ACHN (cell line): ENCODE results near the gene TAMALIN.

Experiments
- DNase-seq: peaks from one replicate; pipeline ENCODE4 v3.0.0-alpha.2; 2015
- in situ Hi-C: cut with HindIII; loops from 2 replicates; pipeline ENCODE4 v1.10.0; 2017; ENCODE audit warnings: low sequenced_read_pairs, low pct_ligation_motif_present, low pct_unique_long_range_greater_than_20kb

The TAMALIN gene

DNA sequence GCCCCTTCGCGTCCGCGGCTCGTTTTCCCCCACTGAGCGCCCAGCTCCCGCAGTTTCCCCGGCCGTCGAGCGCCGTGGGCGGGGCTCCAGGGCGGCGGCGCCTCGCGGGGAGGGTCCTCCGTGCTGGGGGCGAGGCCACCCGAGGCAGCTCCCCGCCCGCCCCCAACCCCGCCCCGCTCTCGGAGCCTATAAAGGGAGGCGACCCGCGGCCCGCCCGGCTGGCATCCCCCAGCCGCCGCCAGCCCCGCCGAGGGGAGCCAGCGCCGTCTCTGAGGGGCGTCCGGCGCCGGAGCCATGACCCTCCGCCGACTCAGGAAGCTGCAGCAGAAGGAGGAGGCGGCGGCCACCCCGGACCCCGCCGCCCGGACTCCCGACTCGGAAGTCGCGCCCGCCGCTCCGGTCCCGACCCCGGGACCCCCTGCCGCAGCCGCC, at the start of gene TAMALIN:
Gene TAMALIN, plus strand, starts transcription at position 221 of the 432 bp plus-strand sequence. Its CDS starts 74 bp downstream, at position 295.
- peak; percentile 62 for DNase-seq
- in situ Hi-C loops: no loop called here

DNA sequence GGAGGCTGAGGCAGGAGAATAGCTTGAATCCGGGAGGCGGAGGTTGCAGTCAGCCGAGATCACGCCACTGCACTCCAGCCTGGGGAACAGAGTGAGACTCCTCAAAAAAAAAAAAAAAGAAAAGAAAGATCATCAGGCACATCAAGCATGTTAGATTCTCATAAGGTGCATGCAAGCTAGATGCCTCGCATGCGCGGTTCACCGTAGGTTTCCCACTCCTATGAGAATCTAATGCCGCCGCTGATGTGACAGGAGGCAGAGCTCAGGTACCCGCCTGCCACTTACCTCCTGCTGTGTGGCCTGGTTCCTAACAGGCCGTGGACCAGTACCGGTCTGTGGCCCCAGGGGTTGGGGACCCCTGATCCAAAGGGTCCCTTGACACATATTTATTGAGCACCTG, 48.2 kb upstream of the TAMALIN start:
- no peak for DNase-seq
- in situ Hi-C loops: no loop called here

GRCh38 chr12:51959211-51959610, 47.5 kb upstream of the TAMALIN start:
- in situ Hi-C loops: no loop called here
- no peak for DNase-seq

- no peak for DNase-seq
- in situ Hi-C loops: no loop called here
Measured at GRCh38 chr12:51959921-51960320, 46.8 kb upstream of the TAMALIN start.

- in situ Hi-C loops: no loop called here
Measured at GRCh38 chr12:51960488-51960887, 46.3 kb upstream of the TAMALIN start.

DNA sequence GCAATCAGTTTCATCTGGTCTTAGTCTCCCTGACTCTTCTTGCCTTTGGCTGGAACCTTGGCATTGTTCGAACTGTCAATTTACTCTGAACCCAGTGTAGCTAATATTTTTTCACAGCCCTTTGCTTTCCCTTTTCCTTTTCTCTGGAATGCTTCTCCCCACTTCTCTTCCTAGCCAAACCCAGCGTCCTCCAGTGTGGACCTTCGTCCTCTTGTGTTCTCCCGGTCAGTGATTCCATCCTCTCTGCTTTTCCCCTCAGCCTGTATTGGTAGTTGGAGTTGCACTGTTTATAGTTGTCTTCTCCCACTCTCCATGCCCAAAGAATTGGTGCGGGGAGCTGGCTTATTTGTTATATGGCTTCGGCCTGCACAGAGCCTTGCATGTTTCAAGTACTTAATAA, 45.9 kb upstream of the TAMALIN start:
- DNase-seq: no peak
- in situ Hi-C loops: no loop called here

More at GRCh38 chr12:51960488-51960887, 46.3 kb upstream of the TAMALIN start:
- DNase-seq: no peak

GRCh38 chr12:51961834-51962233, 44.9 kb upstream of the TAMALIN start:
- DNase-seq: no peak
- in situ Hi-C loops: no loop called here

- DNase-seq: no peak
- in situ Hi-C loops: no loop called here
Measured at GRCh38 chr12:51962737-51963136, 44.0 kb upstream of the TAMALIN start.

DNA sequence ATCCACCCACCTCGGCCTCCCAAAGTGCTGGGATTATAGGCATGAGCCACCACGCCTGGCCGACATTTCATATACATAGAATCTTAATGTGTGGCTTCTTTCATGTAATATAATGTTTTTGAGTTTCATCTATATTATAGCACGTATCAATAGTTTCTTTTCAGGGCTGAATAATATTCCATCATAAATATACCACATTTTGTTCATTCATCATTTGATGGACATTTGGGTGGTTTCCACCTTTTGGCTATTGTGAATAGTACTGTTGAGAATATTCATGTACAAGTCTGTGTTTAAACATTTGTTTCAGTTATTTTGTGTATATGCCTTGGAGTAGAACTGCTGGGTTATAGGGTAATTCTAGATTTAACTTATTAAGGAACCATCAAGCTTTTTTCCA, 43.3 kb upstream of the TAMALIN start:
- DNase-seq: no peak
- in situ Hi-C loops: no loop called here

DNA sequence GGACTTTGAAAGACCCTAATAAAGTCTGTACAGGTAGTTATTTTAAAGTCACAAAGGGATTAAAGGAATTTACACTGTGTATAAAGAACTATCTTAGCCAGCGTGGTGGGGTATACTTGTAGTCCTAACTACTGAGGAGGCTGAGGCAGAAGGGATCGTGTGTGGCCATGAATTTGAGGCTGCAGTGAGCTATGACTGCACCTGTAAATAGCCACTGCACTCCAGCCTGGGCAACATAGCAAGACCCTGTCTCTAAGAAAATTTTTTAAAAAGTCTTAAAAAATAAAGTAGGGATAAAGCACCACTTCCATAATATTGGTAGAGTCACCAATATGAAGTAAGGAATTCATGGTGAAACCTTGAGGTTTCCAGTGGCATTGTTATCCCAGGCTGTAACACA, 37.1 kb upstream of the TAMALIN start:
- no peak for DNase-seq
- in situ Hi-C loops: no loop called here

- in situ Hi-C loops: no loop called here
- DNase-seq: peak; percentile 72
Measured at GRCh38 chr12:51970904-51971646, 35.7 kb upstream of the TAMALIN start.

GRCh38 chr12:51971679-51972421, 34.9 kb upstream of the TAMALIN start:
- peak; percentile 13 for DNase-seq
- in situ Hi-C loops: no loop called here

DNA sequence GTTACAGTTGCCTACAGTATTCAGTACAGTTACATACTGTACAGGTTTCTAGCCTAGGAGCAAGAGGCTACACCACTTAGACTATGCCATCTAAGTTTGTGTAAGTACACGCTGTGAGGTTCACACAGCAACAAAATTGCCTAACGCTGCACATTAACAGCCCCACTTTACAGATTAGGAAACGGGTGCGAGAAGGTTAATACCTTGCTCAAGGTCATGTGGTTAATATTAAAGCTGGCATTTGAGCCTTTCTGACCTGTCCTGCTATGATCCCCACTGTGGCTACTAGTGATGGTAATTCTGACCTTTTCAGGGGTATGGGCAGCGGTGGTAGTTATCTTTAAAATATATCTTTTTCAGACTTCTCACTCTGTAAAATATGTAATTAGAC, 34.3 kb upstream of the TAMALIN start:
- no peak for DNase-seq

GRCh38 chr12:51972849-51973273, 33.9 kb upstream of the TAMALIN start:
- in situ Hi-C loops: no loop called here
- no peak for DNase-seq

More for the DNA sequence above, 34.3 kb upstream of the TAMALIN start:
- in situ Hi-C loops: no loop called here

DNA sequence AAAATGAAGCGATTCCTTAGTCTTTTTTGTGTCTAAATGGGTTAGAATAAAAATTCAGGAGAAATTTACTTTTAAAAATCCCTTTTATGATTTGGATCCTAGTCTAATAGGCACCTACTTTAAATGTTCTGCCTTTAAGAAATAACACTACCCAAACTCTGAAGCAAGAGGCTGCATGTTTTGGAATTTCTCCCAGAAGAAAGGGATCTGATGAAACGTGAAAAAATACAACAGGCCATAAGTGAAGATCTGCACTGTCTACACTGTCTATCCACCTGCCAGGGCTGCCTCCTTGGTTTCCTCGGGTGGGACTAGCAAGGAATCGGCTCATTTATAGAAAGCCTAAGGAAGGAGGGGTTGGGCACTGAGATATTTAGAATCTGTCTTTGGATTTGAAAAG, 33.2 kb upstream of the TAMALIN start:
- no peak for DNase-seq
- in situ Hi-C loops: no loop called here

- DNase-seq: no peak
Measured at GRCh38 chr12:51974646-51975045, 32.1 kb upstream of the TAMALIN start.

DNA sequence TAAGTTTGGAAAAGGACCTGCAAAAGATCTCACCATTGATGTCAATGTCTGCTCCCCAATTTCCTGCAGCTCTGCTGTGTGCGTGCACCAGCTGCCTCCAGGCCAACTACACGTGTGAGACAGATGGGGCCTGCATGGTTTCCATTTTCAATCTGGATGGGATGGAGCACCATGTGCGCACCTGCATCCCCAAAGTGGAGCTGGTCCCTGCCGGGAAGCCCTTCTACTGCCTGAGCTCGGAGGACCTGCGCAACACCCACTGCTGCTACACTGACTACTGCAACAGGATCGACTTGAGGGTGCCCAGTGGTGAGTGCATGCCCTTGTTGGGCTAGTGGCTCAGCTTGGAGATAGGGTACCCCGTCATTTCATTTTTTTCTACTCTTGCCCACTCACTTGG, 31.6 kb upstream of the TAMALIN start:
- in situ Hi-C loops: no loop called here
- no peak for DNase-seq

More at GRCh38 chr12:51974646-51975045, 32.1 kb upstream of the TAMALIN start:
- in situ Hi-C loops: no loop called here

GRCh38 chr12:51976376-51977160, 30.2 kb upstream of the TAMALIN start:
- peak; percentile 97 for DNase-seq

DNA sequence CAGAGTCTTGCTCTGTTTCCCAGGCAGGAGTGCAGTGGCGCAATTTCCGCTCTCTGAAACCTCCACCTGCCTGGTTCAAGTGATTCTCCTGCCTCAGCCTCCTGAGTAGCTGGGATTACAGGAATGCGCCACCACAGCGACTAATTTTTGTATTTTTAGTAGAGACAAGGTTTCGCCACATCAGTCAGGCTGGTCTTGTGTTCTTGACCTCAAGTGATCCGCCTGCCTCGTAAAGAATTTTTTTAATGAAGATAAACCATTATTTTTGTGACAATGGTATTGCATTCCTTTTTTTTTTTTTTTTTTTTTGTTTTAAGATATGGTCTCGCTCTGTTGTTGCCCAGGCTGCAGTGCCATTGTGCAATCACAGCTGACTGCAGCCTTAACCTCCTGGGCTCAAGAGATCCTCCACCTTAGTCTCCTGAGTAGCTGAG, 29.4 kb upstream of the TAMALIN start:
- in situ Hi-C loops: no loop called here
- DNase-seq: no peak

More at GRCh38 chr12:51976376-51977160, 30.2 kb upstream of the TAMALIN start:
- in situ Hi-C loops: no loop called here
